A673 (cell line): ENCODE results near the gene CRY2. TPM values are rescaled to one million over a fixed set of nuclear protein-coding genes. Genes with fewer than 3 reads are reported as not detected.

ENCODE experiments used
- BruUV-seq: library from RNA; stranded (reverse); fragments of 400-500 nt; replicated peaks from 2 replicates; lab custom pipeline; 2021; lab: Mats Ljungman, UMichigan
- CTCF ChIA-PET: fragments of 300-600 bp; sonication (Branson Sonifier 250); formaldehyde crosslinking; loops from one replicate; lab custom pipeline; 2022; ENCODE audit warnings: antibody characterized with exemption; lab: Charles Lee
- POLR2A ChIA-PET: fragments of 300-600 bp; sonication (Branson Sonifier 250); formaldehyde crosslinking; loops from one replicate; lab custom pipeline; 2022; ENCODE audit warnings: antibody characterized with exemption; ENCODE audit not compliant: low non-redundant PET; lab: Charles Lee
- DNase-seq: peaks from one replicate; pipeline ENCODE4 v3.0.0-alpha.2; 2015; ENCODE audit warnings: low spot score
- H3K27ac ChIP-seq: fragments of 200-600 bp; sonication (generic); 2 replicates; pipeline ENCODE4 v1.5.1; 2016; ENCODE audit warnings: mixed run types, low read depth, mild to moderate bottlenecking, mixed read lengths, antibody characterized with exemption, low read length; ENCODE audit not compliant: poor library complexity, severe bottlenecking
- H3K27me3 ChIP-seq: fragments of 200-600 bp; sonication (generic); replicated peaks from 2 replicates; pipeline ENCODE4 v1.6.1; 2017; ENCODE audit warnings: mixed run types, low read depth, mild to moderate bottlenecking, mixed read lengths, antibody characterized with exemption, low read length; ENCODE audit not compliant: insufficient read depth, poor library complexity
- H3K36me3 ChIP-seq: fragments of 200-600 bp; sonication (generic); 2 replicates; pipeline ENCODE4 v1.6.1; 2016; ENCODE audit warnings: mixed run types, mild to moderate bottlenecking, mixed read lengths, antibody characterized with exemption, low read length; ENCODE audit not compliant: insufficient read depth, poor library complexity, severe bottlenecking
- H3K4me1 ChIP-seq: fragments of 200-600 bp; sonication (generic); 2 replicates; pipeline ENCODE4 v1.6.1; 2017; ENCODE audit warnings: mixed run types, mild to moderate bottlenecking, mixed read lengths, antibody characterized with exemption, low read length; ENCODE audit not compliant: insufficient read depth, poor library complexity, severe bottlenecking
- H3K4me3 ChIP-seq: fragments of 200-600 bp; sonication (generic); 2 replicates; pipeline ENCODE4 v1.5.1; 2016; ENCODE audit warnings: low read depth, mixed run types, mild to moderate bottlenecking, mixed read lengths, low read length; ENCODE audit not compliant: poor library complexity, severe bottlenecking
- H3K9me3 ChIP-seq: fragments of 200-600 bp; sonication (generic); 2 replicates; pipeline ENCODE4 v1.6.1; 2016; ENCODE audit warnings: mixed run types, low read depth, mild to moderate bottlenecking, mixed read lengths, antibody characterized with exemption, low read length; ENCODE audit not compliant: poor library complexity, severe bottlenecking
- EZH2 ChIP-seq: fragments of 200-600 bp; sonication (generic); IDR thresholded peaks from 2 replicates; pipeline ENCODE4 v1.6.1; 2017; ENCODE audit warnings: borderline replicate concordance, low read depth, mild to moderate bottlenecking, mixed read lengths, antibody characterized with exemption, low read length; ENCODE audit not compliant: poor library complexity, severe bottlenecking
- intact Hi-C: fragments of 100-400 bp; cut with micrococcal nuclease; formaldehyde crosslinking; loops from one replicate; pipeline ENCODE4 v1.10.0; 2022; ENCODE audit not compliant: unreplicated experiment
- total RNA-seq: library from RNA; stranded (reverse); gene quantifications from 2 replicates; pipeline ENCODE4 v1.2.3, GENCODE V29; 2021
- TF ChIP-seq, protein P1 (sequence below): fragments of 300-800, 200-600 bp; sonication (generic); conservative IDR thresholded peaks from 2 replicates; pipeline ENCODE4 v1.5.1; 2017; ENCODE audit warnings: low read depth, mild to moderate bottlenecking, antibody characterized with exemption, low read length, moderate library complexity, mixed read lengths

Gene CRY2
- total RNA-seq, 1 experiment from 2014 or later = 46.4 TPM

DNA sequence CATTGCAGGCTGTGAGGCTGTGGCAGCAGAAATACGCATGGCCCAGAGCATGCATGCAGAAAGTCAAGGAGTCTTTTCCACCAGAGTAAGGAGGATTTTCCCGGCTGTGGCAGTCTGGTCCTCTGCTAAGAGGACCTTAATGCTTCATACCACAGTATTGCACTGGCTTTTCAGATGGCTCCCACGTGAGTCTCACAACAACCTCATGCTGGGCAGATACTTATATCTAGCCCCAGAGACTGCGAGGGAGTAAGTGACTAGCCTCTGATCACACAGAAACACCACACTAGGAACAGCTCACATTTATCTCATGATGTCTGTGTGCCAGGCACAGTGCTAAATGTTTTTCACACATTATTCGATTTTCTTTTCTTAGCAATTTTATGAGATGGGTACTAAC is 8.0 kb downstream of the CRY2 start:
- CTCF ChIA-PET = no interaction called here
- DNase-seq = peak; percentile 54
- TF ChIP-seq EZH2 = no peak
- TF ChIP-seq, protein P1, sequence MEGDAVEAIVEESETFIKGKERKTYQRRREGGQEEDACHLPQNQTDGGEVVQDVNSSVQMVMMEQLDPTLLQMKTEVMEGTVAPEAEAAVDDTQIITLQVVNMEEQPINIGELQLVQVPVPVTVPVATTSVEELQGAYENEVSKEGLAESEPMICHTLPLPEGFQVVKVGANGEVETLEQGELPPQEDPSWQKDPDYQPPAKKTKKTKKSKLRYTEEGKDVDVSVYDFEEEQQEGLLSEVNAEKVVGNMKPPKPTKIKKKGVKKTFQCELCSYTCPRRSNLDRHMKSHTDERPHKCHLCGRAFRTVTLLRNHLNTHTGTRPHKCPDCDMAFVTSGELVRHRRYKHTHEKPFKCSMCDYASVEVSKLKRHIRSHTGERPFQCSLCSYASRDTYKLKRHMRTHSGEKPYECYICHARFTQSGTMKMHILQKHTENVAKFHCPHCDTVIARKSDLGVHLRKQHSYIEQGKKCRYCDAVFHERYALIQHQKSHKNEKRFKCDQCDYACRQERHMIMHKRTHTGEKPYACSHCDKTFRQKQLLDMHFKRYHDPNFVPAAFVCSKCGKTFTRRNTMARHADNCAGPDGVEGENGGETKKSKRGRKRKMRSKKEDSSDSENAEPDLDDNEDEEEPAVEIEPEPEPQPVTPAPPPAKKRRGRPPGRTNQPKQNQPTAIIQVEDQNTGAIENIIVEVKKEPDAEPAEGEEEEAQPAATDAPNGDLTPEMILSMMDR = no peak
- no TSS peak for BruUV-seq
- Histone ChIP-seq H3K27ac (peak overlapping the region; percentile 8), H3K9me3 (no peaks in the 10 kb centered on the region), H3K36me3 (peaks cover 25% of the 10 kb centered on the region), H3K27me3 (no peaks in the 10 kb centered on the region), H3K4me3 (no peak overlapping the region), H3K4me1 (peaks cover 53% of the 10 kb centered on the region)
- intact Hi-C loops = no loop called here
- POLR2A ChIA-PET = interaction anchor here (0.5 to 1.7 kb wide), 2 partner anchors 9 to 56 kb away, joined by 5 to 12 read pairs; no protein-coding TSS in a partner anchor

DNA sequence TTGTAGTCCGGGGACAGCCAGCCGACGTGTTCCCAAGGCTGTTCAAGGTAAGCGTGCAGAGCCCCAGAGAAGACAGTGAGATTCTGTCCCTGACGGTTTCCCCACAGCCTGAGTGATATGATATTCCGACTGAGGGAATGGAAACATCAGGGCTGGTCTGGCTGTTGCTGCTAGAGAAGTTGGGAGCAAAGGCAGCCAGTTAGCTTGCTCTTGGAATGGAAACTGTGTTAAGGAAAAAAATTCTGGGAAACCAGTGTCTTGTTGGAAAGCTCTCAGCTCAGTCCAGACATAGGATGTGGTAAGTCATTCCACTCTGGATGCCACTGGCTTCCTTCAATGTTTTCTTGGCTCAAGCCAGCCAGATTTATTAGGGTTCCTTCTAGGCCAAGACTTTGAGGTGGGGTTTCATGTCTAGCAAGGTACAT is 8.8 kb downstream of the CRY2 start:
- Histone ChIP-seq H3K4me3 (no peak overlapping the region), H3K27me3 (no peaks in the 10 kb centered on the region), H3K9me3 (no peaks in the 10 kb centered on the region), H3K27ac (peak overlapping the region; percentile 8), H3K36me3 (peaks cover 32% of the 10 kb centered on the region), H3K4me1 (peaks cover 54% of the 10 kb centered on the region)
- no TSS peak for BruUV-seq
- no peak for DNase-seq
- intact Hi-C loops = loop anchor here (1.0 kb wide), 1 partner anchor 46 kb away; no protein-coding TSS in a partner anchor
- POLR2A ChIA-PET = interaction anchor here (1.7 kb wide), 1 partner anchor 10 kb away, joined by 12 read pairs; no protein-coding TSS in a partner anchor
- CTCF ChIA-PET = no interaction called here
- no peak for TF ChIP-seq EZH2
- TF ChIP-seq, protein P1 = no peak

DNA sequence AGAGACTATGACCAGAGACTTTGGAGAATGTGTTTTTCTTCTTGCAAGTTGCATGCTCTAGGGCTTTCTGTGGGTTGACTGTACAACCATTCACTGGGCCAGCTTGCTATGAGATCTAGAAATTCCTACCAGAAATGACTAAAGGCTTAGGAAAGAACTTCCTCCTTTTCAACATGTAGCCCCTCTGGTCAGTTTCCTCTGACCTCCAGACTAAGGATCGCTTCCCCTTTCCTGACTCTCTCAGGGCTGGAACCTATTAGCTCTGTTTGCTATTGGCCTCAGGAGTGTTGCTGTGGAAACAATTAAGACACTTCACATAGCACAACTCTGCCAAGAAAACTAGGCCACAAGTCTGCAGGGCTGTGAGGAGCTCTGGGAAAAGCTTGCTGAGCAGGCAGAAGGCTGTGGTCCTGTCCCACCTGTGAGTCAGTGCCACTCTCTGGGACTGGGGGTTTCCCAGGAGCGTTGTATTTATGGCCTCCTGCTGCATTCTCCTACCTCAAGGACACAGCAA is 10.7 kb downstream of the CRY2 start:
- H3K27me3 ChIP-seq = no peaks in the 10 kb centered on the region
- no TSS peak for BruUV-seq
- H3K9me3 ChIP-seq = no peaks in the 10 kb centered on the region
- H3K4me1 ChIP-seq = peaks cover 41% of the 10 kb centered on the region
- ChIA-PET POLR2A (interaction anchor here (0.6 kb wide), 1 partner anchor 13 kb away, joined by 3 read pairs; no protein-coding TSS in a partner anchor), CTCF (no interaction called here)
- intact Hi-C loops = no loop called here
- H3K36me3 ChIP-seq = peaks cover 52% of the 10 kb centered on the region
- no peak for TF ChIP-seq EZH2
- TF ChIP-seq, protein P1 = no peak
- H3K4me3 ChIP-seq = no peak overlapping the region
- peak; percentile 52 for DNase-seq
- peak overlapping the region; percentile 70 for H3K27ac ChIP-seq
